ENCODE results near the gene GALK1.

Gene GALK1

DNA sequence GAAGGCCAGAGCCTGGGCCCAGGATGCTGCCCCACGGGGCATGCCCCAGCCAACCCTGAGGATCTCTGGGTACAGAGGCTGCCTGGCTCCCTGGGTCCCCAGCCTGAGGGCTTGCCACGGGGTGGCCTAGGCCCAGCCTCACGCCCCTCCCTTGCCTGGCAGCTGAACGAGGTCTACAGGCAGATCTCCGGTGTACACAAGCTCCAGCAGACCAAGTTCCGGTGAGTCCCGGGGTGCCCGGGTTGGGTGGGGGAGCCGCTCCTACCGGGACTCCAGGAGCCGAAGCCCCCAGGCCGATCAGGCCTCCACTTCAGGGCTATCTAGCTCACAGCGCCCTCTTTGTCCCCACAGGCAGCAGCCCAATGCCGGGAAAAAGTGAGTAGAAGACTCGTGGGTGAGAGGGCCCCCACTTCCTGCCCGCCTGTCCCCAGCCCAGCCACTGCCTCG lies 24.3 kb downstream of the GALK1 start:
- DNase-seq (ENCODE audit: low spot score): no peak
- TF ChIP-seq, protein P1, sequence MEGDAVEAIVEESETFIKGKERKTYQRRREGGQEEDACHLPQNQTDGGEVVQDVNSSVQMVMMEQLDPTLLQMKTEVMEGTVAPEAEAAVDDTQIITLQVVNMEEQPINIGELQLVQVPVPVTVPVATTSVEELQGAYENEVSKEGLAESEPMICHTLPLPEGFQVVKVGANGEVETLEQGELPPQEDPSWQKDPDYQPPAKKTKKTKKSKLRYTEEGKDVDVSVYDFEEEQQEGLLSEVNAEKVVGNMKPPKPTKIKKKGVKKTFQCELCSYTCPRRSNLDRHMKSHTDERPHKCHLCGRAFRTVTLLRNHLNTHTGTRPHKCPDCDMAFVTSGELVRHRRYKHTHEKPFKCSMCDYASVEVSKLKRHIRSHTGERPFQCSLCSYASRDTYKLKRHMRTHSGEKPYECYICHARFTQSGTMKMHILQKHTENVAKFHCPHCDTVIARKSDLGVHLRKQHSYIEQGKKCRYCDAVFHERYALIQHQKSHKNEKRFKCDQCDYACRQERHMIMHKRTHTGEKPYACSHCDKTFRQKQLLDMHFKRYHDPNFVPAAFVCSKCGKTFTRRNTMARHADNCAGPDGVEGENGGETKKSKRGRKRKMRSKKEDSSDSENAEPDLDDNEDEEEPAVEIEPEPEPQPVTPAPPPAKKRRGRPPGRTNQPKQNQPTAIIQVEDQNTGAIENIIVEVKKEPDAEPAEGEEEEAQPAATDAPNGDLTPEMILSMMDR (IDR thresholded peaks at IDR 0.05; ENCODE audit: extremely low read depth, insufficient read depth, missing control alignments): no peak
- in situ Hi-C loops (cut with MboI; ENCODE audit: low pct_unique_long_range_greater_than_20kb, low sequenced_read_pairs, unreplicated experiment): loop anchor here (10.0 kb wide), 1 partner anchor 66 kb away; no protein-coding TSS in a partner anchor

DNA sequence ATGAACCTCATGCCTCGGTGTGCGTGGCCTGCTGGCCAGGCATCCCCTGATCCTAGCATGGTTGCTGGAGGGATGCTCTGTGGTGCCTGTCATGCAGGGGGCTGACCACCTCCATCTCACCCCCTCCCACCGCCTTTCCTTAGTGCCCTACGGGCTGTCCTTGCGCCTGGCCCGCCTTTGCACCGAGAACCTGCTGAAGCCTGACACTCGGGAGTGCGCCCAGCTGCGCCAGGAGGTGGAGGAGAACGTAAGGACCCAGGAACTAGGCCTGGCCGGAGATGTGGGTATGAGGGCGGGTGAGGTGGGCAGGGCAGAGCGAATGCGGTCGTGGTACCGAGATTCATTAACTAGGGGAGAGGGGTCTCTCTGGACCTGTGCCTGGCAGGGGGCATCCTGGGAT lies 24.8 kb downstream of the GALK1 start:
- TF ChIP-seq, protein P1 (IDR thresholded peaks at IDR 0.05; ENCODE audit: extremely low read depth, insufficient read depth, missing control alignments): no peak
- in situ Hi-C loops (cut with MboI; ENCODE audit: low pct_unique_long_range_greater_than_20kb, low sequenced_read_pairs, unreplicated experiment): loop anchor here (10.0 kb wide), 1 partner anchor 65 kb away; no protein-coding TSS in a partner anchor
- no peak for DNase-seq (ENCODE audit: low spot score)

DNA sequence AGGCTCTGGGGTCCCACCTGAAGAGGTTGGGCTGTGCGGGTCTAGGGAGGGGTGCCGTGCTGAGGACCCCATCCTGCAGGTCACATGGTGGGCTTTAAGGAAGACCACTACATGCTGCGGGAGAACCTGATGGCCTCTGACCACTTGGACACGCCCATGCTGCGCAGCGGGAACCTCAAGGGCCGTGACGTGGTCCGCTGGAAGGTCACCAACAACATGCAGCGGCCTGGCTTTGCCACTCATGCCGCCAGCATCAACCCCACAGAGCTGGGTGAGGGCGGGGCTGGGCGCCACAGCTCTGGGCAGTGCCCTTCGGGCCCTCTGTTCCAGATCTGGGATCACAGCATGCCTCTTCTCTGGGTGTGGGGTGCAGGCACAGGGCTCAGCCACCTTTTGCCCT lies 25.2 kb downstream of the GALK1 start:
- no peak for DNase-seq (ENCODE audit: low spot score)
- TF ChIP-seq, protein P1 (IDR thresholded peaks at IDR 0.05; ENCODE audit: extremely low read depth, insufficient read depth, missing control alignments): no peak
- in situ Hi-C loops (cut with MboI; ENCODE audit: low pct_unique_long_range_greater_than_20kb, low sequenced_read_pairs, unreplicated experiment): loop anchor here (10.0 kb wide), 1 partner anchor 65 kb away; no protein-coding TSS in a partner anchor

DNA sequence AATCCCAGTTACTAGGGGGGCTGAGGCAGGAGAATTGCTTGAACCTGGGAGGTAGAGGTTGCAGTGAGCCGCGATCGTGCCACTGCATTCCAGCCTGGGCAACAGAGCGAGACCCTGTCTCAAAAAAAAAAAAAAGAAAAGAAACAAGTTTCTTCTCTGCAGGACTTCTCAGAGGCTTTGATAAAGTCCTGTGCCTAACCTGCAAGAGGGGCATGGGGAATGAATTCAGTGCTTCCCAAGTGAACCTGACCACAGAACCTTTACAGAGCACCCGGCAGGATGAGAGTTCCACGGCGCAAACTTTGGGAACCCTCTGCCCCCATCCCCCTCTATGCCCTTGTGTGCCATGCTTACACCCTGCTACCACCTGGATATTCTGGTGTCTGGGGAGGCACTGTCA lies 25.8 kb downstream of the GALK1 start:
- TF ChIP-seq, protein P1 (IDR thresholded peaks at IDR 0.05; ENCODE audit: extremely low read depth, insufficient read depth, missing control alignments): no peak
- in situ Hi-C loops (cut with MboI; ENCODE audit: low pct_unique_long_range_greater_than_20kb, low sequenced_read_pairs, unreplicated experiment): no loop called here
- no peak for DNase-seq (ENCODE audit: low spot score)

DNA sequence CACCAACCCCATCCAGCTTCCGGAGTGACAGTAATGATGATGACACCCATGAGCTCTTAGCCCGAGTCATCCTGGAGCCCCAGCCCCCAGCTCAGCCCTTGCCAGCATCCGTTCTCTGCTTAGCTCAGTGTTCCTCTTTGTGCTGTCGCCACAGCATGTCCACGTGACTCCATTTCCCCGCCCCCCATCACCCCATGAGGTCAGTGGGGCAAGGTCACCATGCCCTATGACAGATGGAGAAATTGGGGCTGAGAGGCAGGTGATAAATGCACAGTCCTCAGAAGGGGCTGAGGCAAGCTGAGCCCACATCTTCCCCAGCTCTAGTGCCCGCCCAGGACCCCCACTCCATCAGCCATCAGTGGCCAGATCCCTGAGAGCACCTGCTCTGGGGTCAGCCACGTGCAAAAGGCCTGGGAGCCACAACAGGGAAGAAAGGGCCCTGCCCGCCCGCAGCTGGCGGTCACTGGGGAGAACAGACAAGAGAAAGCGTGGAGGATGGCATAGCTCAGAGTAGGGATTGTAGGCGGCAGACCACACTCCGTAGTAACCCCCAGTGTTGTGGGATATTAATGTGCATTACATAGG lies 26.7 kb downstream of the GALK1 start:
- in situ Hi-C loops (cut with MboI; ENCODE audit: low pct_unique_long_range_greater_than_20kb, low sequenced_read_pairs, unreplicated experiment): no loop called here
- TF ChIP-seq, protein P1 (IDR thresholded peaks at IDR 0.05; ENCODE audit: extremely low read depth, insufficient read depth, missing control alignments): no peak
- DNase-seq (ENCODE audit: low spot score): no peak

DNA sequence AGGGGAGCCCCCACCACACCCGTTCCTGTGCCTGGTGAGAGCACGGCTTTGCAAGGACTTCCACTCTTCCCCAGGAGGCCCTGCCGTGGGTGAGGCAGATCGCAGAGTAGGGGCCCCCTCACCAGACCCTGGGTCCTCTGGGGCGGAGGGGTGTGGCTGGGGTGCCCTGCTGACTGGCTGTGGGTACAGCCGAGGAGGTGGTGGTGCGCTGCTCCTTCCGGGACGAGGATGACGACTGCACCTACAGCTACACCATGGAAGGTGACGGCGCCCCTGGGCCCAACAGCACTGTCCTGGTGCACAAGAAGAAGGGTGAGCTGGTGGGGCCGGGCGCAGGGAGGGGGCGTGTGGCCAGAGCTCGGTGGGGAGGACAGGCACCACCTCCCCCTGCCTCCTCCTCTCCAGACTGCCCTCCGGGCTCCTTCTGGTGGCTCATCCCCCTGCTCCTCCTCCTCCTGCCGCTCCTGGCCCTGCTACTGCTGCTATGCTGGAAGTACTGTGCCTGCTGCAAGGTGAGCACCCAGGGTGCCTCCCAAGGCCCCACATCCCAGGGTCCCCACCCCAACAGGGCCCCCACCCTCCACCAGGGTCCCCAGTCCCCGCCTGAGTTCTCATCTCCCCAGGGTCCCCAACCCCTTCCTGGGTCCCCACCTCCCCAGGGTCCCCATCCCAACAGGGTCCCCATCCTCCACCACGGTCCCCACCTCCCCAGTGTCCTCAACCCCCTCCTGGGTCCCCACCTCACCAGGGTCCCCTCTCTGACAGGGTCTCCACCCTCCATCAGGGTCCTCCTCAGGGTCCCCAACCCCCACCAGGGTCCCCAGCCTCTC lies 27.6 kb downstream of the GALK1 start:
- in situ Hi-C loops (cut with MboI; ENCODE audit: low pct_unique_long_range_greater_than_20kb, low sequenced_read_pairs, unreplicated experiment): no loop called here
- TF ChIP-seq, protein P1 (IDR thresholded peaks at IDR 0.05; ENCODE audit: extremely low read depth, insufficient read depth, missing control alignments): no peak
- DNase-seq (ENCODE audit: low spot score): no peak

Measured in GM13977 (cell line).